Measurements from ENCODE around the gene CD9. TPM values are rescaled to one million over a fixed set of nuclear protein-coding genes. Genes with fewer than 3 reads are reported as not detected.

Gene CD9
- polyA plus RNA-seq, 1 of the 3 experiments (the other 2 are of a cell fraction) = 76.6 TPM

DNA sequence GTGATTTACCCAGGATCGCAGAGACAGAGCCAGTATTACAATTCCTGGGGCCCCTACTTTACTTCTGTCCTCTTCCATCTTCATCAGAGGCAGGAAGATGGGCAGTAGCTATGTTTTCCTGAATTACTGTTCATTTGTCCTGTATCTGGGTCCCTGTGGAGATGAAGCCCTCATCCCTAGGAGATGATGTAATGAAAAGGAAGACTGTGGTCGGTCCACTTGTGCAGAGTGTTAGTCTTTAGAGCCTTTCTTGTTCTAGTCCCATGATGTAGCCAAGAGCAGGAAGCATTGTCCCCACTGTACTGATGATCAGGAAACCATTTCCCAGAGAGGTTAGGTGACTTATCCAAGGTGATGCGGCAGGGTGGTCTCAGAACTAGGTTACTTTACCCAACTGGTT is 2.6 kb downstream of the CD9 start:
- 0 out of 2 replicates have a peak overlapping the region, but pooled peaks have one; percentile 1 for H3K4me2 ChIP-seq
- CTCF ChIA-PET = interaction anchor here (1.1 to 14.3 kb wide), 6 partner anchors 9 to 215 kb away, joined by 3 to 299 read pairs (median 8); no protein-coding TSS in a partner anchor
- no peaks in the 10 kb centered on the region for H3K27me3 ChIP-seq (ENCODE audit: insufficient read depth)
- H3K4me1 ChIP-seq (ENCODE audit: control insufficient read depth in 1 of 2, insufficient read depth in 2 of 2, low read depth in 1 of 2, low read length in 1 of 2) = peaks cover 0 to 58% of the 10 kb centered on the region in 2 experiments; a peak in 1 of 4 replicates
- peaks cover 10% of the 10 kb centered on the region; the same call in 1 of the 2 replicates for H3K79me2 ChIP-seq (ENCODE audit: insufficient read depth)
- peak overlapping the region in 1 of 2 experiments; percentile 79; a peak in 1 of 4 replicates for H3K4me3 ChIP-seq (ENCODE audit: low read depth in 2 of 2, low read length in 1 of 2)
- H3K27ac ChIP-seq (ENCODE audit: low read depth in 2 of 2, low read length in 1 of 2) = peak overlapping the region in 1 of 2 experiments; percentile 53; a peak in 1 of 4 replicates
- H3F3A ChIP-seq (replicated peaks; ENCODE audit: insufficient read depth) = no peaks in the 10 kb centered on the region
- POLR2A ChIA-PET = no interaction called here
- TF ChIP-seq JUND (IDR thresholded peaks at IDR 0.05) = no peak
- TF ChIP-seq, protein P1, sequence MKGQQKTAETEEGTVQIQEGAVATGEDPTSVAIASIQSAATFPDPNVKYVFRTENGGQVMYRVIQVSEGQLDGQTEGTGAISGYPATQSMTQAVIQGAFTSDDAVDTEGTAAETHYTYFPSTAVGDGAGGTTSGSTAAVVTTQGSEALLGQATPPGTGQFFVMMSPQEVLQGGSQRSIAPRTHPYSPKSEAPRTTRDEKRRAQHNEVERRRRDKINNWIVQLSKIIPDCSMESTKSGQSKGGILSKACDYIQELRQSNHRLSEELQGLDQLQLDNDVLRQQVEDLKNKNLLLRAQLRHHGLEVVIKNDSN (IDR thresholded peaks at IDR 0.05; ENCODE audit: borderline replicate concordance, low read depth) = no peak
- TF ChIP-seq, protein P2, sequence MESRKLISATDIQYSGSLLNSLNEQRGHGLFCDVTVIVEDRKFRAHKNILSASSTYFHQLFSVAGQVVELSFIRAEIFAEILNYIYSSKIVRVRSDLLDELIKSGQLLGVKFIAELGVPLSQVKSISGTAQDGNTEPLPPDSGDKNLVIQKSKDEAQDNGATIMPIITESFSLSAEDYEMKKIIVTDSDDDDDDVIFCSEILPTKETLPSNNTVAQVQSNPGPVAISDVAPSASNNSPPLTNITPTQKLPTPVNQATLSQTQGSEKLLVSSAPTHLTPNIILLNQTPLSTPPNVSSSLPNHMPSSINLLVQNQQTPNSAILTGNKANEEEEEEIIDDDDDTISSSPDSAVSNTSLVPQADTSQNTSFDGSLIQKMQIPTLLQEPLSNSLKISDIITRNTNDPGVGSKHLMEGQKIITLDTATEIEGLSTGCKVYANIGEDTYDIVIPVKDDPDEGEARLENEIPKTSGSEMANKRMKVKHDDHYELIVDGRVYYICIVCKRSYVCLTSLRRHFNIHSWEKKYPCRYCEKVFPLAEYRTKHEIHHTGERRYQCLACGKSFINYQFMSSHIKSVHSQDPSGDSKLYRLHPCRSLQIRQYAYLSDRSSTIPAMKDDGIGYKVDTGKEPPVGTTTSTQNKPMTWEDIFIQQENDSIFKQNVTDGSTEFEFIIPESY (IDR thresholded peaks at IDR 0.05; ENCODE audit: borderline replicate concordance, low read depth) = no peak
- TF ChIP-seq EP300 (IDR thresholded peaks at IDR 0.05; ENCODE audit: borderline replicate concordance in 1 of 2, low read depth in 1 of 2, low read length in 1 of 2) = no peak
- TF ChIP-seq RAD21 (IDR thresholded peaks at IDR 0.05; ENCODE audit: low read length) = no peak
- TF ChIP-seq MEF2A (IDR thresholded peaks at IDR 0.05; ENCODE audit: borderline replicate concordance, low read depth) = no peak
- TF ChIP-seq ELF1 (IDR thresholded peaks at IDR 0.05) = no peak
- TF ChIP-seq FOXM1 (IDR thresholded peaks at IDR 0.05; ENCODE audit: low read depth) = no peak
- no peak for TF ChIP-seq FOSL2 (IDR thresholded peaks at IDR 0.05; ENCODE audit: borderline replicate concordance, low read depth)
- no peak for TF ChIP-seq GATA2 (CRISPR knock-in tag; IDR thresholded peaks at IDR 0.05)
- TF ChIP-seq, protein P3, sequence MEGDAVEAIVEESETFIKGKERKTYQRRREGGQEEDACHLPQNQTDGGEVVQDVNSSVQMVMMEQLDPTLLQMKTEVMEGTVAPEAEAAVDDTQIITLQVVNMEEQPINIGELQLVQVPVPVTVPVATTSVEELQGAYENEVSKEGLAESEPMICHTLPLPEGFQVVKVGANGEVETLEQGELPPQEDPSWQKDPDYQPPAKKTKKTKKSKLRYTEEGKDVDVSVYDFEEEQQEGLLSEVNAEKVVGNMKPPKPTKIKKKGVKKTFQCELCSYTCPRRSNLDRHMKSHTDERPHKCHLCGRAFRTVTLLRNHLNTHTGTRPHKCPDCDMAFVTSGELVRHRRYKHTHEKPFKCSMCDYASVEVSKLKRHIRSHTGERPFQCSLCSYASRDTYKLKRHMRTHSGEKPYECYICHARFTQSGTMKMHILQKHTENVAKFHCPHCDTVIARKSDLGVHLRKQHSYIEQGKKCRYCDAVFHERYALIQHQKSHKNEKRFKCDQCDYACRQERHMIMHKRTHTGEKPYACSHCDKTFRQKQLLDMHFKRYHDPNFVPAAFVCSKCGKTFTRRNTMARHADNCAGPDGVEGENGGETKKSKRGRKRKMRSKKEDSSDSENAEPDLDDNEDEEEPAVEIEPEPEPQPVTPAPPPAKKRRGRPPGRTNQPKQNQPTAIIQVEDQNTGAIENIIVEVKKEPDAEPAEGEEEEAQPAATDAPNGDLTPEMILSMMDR (IDR thresholded peaks at IDR 0.05) = no peak
- no peak for TF ChIP-seq EZH2phosphoT487 (IDR thresholded peaks at IDR 0.05; ENCODE audit: borderline replicate concordance, low read depth)
- no peak for TF ChIP-seq MXI1 (IDR thresholded peaks at IDR 0.05; ENCODE audit: low read depth, low read length)
- TF ChIP-seq, protein P4, sequence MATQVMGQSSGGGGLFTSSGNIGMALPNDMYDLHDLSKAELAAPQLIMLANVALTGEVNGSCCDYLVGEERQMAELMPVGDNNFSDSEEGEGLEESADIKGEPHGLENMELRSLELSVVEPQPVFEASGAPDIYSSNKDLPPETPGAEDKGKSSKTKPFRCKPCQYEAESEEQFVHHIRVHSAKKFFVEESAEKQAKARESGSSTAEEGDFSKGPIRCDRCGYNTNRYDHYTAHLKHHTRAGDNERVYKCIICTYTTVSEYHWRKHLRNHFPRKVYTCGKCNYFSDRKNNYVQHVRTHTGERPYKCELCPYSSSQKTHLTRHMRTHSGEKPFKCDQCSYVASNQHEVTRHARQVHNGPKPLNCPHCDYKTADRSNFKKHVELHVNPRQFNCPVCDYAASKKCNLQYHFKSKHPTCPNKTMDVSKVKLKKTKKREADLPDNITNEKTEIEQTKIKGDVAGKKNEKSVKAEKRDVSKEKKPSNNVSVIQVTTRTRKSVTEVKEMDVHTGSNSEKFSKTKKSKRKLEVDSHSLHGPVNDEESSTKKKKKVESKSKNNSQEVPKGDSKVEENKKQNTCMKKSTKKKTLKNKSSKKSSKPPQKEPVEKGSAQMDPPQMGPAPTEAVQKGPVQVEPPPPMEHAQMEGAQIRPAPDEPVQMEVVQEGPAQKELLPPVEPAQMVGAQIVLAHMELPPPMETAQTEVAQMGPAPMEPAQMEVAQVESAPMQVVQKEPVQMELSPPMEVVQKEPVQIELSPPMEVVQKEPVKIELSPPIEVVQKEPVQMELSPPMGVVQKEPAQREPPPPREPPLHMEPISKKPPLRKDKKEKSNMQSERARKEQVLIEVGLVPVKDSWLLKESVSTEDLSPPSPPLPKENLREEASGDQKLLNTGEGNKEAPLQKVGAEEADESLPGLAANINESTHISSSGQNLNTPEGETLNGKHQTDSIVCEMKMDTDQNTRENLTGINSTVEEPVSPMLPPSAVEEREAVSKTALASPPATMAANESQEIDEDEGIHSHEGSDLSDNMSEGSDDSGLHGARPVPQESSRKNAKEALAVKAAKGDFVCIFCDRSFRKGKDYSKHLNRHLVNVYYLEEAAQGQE (IDR thresholded peaks at IDR 0.05; ENCODE audit: low read depth, low read length) = no peak
- TF ChIP-seq POLR2AphosphoS5 (IDR thresholded peaks at IDR 0.05; ENCODE audit: low read depth, low read length) = no peak
- TF ChIP-seq, protein P5, sequence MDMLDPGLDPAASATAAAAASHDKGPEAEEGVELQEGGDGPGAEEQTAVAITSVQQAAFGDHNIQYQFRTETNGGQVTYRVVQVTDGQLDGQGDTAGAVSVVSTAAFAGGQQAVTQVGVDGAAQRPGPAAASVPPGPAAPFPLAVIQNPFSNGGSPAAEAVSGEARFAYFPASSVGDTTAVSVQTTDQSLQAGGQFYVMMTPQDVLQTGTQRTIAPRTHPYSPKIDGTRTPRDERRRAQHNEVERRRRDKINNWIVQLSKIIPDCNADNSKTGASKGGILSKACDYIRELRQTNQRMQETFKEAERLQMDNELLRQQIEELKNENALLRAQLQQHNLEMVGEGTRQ (IDR thresholded peaks at IDR 0.05; ENCODE audit: borderline replicate concordance, low read depth, low read length) = no peak
- TF ChIP-seq, protein P6, sequence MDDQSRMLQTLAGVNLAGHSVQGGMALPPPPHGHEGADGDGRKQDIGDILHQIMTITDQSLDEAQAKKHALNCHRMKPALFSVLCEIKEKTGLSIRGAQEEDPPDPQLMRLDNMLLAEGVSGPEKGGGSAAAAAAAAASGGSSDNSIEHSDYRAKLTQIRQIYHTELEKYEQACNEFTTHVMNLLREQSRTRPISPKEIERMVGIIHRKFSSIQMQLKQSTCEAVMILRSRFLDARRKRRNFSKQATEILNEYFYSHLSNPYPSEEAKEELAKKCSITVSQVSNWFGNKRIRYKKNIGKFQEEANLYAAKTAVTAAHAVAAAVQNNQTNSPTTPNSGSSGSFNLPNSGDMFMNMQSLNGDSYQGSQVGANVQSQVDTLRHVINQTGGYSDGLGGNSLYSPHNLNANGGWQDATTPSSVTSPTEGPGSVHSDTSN (IDR thresholded peaks at IDR 0.05) = no peak
- no peak overlapping the region for H2AFZ ChIP-seq (ENCODE audit: low read depth)
- H3K9me3 ChIP-seq = no peaks in the 10 kb centered on the region
- H3K9me2 ChIP-seq = no peaks in the 10 kb centered on the region
- 94% methylated on average over 3 of the region's 3 CpGs for WGBS (ENCODE audit: low lambda C conversion rate)
- no peaks in the 10 kb centered on the region for H3K36me3 ChIP-seq (replicated peaks in 1 of 2; ENCODE audit: control insufficient read depth in 1 of 2, insufficient read depth in 2 of 2, low read length in 1 of 2)
- DNase-seq = no peak
- H4K20me1 ChIP-seq (ENCODE audit: insufficient read depth) = no peaks in the 10 kb centered on the region
- H3K9ac ChIP-seq = no peak overlapping the region
